H1 (cell line): ENCODE data around the gene DNMT3B. TPM values are rescaled to one million over a fixed set of nuclear protein-coding genes. Genes with fewer than 3 reads are reported as not detected.

Experiments
- BRCA1 ChIP-seq: IDR thresholded peaks from 2 replicates; pipeline ENCODE4 v1.6.1; 2012; ENCODE audit warnings: low read depth, low read length, improper control_type of control experiment
- EZH2 ChIP-seq: fragments of 200-600 bp; sonication (generic); IDR thresholded peaks from 2 replicates; pipeline ENCODE4 v1.7.1; 2012; ENCODE audit warnings: low read depth, mild to moderate bottlenecking, moderate library complexity, low read length, inconsistent platforms; ENCODE audit not compliant: severe bottlenecking
- SP1 ChIP-seq: IDR thresholded peaks from 2 replicates; pipeline ENCODE4 v1.6.1; 2011; ENCODE audit warnings: low read depth, low read length
- polyA plus RNA-seq, 7 experiments: library from polyadenylated mRNA; depleted of rRNA in 3 of 7; stranded (reverse) in 5 of 7; unstranded in 2 of 7; fragments of >200 nt in 5 of 7; fragments of 200-250 nt in 2 of 7; gene quantifications; 1 replicate in 5 of 7; 2 replicates in 1 of 7; 4 replicates in 1 of 7; pipeline versions ENCODE4 v1.2.1 to v1.2.3, GENCODE V29; 2011 to 2013; ENCODE audit warnings: missing spikeins in 2 of 7, mixed read lengths in 2 of 7
- total RNA-seq: library from RNA; stranded (reverse); fragmentation: NEBNext Ultra II Directional; extraction: Animal tissue kit (Norgen Biotek cat#: 25700); gene quantifications from 2 replicates; pipeline ENCODE4 v1.2.1, GENCODE V29; 2021

Gene DNMT3B
- total and polyA plus RNA-seq, 2 of the 8 experiments (the other 6 are each of a cell fraction or from before 2014, with no cell fraction given), result 433 to 1,016 TPM

DNA sequence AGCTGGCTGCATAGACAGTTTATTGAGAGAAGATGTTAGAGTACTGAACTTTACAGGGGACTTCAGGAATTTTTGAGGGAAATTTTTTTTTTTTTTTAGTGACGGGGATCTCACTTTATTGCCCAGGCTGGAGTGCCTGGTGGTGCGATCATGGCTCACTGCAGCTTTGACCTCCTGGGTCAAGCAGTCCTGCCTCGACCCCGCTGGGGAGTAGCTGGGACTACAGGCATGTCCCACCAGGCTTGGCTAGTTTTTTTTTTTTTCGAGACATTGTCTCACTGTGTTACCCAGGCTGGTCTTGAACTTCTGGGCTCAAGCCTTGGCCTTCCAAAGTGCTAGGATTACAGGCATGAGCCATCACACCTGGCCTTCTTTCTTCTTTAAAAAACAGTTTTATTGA is 85.8 kb downstream of the DNMT3B start (continued):
- TF ChIP-seq EZH2, result no peak
- no peak for TF ChIP-seq SP1
- TF ChIP-seq BRCA1, result no peak
- TF ChIP-seq, all 59 proteins: peak for 0
